GM21367 (cell line): ENCODE data around the gene LMCD1.

Experiments
- ATAC-seq: cut with Tn5 transposase; IDR thresholded peaks from one replicate; pipeline ENCODE4 v1.9.1; 2021; ENCODE audit not compliant: unreplicated experiment

Gene LMCD1

DNA sequence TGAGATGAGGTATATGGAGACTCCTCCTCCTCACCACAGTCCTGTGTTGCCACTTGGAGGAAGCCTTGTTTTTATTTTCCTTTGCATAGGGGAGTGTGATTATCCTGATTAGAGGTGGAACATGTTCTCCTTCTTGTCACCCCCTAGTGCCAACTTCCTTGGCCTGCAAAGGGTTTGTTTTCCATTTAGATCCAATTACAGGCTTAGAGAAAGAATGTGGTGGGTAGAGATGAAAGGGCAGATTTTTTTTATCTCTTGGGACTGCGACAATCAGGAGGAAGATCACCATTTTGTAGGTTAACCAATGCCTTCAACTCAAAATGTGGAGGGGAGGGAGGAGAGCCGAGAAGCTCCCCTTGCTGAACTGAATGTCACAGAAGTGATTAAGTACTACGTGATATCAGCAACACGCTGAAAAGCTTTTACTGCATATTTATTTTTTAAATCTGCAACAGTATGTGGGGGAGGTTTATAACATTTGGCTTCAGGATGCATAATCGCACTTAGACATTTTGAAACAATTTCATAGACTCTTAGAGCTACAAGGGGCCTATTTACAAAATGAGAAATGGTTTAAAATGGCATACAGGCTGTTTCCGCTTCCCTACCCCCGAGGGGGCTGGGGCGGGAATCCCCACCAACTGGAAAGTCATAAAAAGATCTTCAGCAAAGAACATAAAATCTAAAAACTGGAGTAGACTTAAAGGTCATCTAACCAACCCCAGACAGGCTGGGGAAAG, 2.4 kb downstream of the LMCD1 start:
- no peak for ATAC-seq

DNA sequence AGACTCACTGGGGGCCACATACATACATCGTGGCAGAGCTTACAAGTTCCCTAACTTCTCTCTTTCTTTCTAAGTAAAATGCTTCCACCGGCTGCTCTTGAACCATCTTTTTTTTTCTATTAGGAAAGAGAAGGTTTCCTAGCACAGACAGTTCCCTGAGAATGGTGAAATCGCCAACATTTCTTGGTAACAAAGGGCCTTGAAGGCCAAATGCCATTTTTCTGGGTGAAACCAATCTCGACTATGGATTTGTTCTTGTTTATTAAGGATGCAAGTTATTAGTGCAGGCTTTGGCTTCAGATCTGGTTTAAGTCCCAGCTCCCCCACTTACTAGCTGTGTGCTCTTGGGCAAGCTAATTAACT, 3.0 kb downstream of the LMCD1 start:
- ATAC-seq = no peak

DNA sequence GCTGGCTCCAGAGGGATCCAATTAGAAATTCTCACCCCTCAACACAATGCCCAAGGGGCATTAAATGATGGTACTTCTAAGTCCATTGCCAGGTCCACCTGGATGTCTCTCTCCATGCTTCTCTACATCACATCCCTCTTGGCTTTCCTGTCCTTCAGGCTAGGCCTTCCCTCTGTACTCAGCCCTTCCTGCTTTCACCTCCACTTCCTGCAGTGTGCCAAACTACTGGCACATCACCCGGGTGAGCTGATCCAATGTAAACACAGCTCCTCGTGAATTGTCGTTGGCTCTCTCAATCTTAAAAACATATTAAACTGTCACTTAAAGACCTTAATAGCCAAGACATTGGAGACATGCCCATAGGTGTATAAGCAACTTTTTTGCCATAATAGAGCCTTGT, 4.0 kb downstream of the LMCD1 start:
- no peak for ATAC-seq

DNA sequence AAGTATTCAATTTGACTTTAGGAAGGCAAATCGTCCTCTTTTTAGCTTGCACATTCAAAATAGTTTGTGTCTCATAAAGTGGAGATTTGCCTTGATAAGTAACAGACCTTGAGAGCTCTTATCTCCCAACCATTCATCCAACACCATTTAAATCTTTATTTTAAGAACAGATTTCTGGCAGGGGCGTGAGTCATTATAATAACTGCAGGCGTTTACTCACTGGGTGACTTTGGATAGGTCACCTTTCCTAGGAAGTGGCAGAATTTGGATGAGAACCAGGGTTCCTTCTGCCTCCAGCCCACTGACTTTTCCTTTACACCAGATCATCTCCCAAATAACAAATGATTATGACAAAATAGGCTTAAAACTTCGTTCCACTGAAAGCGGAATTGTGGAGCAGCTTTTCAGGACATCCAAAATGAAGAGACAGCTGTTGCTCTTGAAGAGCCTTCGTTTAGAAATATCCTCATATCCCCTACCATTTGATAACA, 5.0 kb downstream of the LMCD1 start:
- no peak for ATAC-seq

DNA sequence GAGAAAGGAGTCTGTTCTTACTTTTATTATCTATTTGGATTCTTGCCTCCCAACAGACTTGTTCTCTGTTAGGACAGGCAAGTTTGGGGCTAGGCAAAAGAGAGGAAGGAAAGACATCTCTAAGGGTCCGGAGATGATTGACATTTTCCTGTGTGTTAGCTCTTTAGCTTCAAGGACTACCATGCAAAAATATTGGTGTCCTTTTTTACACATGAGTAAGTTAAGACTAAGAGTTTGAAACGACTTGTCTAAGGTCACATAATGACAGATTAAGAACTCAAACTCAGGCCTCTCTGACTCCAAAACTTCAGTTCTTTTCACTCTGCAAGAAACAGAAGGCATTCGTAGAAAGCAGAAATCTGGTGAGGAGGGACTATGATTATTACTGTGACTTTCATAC, 5.9 kb downstream of the LMCD1 start:
- no peak for ATAC-seq

DNA sequence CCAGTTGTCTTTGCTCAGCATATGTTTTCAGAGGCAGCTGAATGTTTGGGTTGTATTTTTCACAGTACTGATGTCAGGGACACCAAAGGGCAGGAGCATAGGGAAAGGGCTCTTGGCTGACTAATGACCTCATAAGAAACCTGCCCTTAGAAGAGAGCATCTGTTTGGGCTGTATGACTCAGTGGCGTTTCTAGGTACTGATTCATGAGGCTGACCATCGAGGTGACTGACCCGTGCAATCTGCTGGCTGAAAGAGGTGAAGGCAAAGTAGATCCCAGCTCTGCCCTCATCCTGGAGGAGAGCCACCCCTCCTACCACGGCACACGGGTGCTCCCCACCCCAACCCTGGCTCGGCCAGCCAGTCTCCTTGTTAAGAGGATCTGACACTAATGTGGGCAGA, 8.3 kb downstream of the LMCD1 start:
- no peak for ATAC-seq

DNA sequence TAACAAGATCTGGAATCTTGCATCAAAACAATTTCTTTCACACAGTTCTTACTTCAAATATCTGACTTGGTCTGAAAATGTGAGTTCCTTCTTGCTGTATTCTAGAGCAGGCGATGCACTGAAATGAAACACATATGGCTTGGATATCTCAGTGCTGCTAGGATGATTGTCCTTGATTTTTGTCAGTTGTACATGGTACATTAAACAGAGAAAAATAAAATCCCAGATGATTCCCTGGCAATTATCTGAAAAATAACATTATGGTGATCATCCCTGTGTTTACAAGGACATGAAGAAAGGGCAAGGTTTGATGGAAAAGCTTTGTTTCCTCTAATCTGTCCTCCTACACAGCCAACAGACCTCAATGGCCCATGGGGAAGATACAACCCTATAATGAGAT, 10.6 kb downstream of the LMCD1 start:
- no peak for ATAC-seq

DNA sequence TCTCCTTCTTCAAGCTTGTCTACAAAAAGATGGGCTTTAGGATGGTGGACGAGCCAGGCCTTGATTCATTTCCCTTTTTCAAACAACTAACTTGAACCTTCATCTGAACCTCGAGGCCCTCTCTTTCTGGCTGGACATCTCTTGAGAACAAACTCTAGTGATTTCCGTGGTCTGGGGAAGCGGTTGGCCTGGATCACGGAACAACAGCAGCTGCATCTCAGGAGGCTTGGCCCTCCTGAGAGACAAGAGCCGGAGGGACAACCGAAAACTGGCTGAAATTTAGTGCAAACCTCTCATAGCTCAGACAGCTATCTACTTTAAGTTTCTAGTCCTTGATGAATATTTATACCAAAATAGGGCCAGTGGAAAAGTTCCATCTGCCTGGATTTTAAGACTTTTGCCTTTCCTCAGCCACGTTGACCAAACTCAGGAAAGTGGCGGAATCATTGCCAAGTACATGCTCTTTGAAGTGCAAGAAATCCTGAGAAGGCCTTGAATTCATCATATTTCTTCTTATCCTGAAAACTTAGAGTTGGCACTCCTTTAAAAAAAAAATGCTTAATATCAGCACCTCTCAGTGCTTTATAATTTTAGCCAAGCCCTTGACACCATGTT, 14.5 kb downstream of the LMCD1 start:
- no peak for ATAC-seq

DNA sequence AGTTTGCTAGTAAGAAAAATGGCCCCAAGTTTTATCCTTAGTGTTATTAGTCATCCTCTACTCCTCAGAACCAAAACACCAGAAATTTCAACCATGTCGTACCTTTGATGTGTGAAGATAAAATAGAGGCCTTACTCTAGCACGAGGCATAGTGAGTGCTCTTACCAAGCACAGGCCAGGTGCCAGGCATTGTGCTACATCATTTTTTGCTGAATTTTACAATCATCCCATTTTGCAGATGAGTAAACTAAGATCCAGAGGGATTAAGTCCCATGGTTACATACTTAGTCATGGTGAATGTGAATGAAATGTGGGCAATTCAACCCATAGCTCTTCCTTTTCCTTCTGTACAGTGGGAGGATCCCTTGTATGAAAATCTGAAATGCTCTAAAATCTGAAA, 15.2 kb downstream of the LMCD1 start:
- ATAC-seq = no peak

DNA sequence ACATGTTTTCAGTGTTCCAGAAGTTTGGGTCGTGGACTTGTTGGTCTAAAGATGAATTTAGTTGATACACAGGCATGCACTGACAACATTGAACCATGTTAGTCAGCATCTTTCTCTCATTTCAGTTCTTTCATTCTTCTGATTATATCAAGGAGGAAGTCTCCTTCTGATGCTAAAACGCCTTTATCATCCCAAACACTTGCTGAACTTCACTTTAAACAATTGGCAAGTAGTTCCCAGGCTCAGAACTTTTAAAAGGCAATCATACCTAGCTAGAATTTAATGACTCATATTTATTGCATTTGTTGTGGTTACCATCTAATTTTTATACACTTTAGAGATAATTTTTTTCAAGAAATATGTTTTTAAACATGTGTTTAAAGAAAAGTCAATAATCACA, 15.9 kb downstream of the LMCD1 start:
- no peak for ATAC-seq

DNA sequence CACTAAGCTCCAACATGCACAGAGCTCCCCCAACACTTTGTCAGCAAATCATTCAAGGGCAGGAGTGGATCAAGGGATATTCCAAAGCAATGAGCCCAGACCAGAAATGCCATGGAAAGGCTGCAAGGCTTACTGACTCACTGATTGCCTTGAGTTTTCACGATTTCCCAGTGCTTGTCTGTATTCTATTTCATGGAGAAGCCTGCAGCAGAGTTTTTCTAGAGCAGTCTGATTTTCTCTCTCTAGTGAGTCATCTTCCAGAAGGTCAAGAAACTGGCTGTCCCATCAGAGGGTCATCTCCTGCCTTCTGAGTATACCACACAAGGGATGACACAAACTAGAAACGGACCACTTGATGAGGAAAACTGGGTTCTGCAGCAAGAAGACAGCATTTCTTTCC, 16.5 kb downstream of the LMCD1 start:
- ATAC-seq = no peak

DNA sequence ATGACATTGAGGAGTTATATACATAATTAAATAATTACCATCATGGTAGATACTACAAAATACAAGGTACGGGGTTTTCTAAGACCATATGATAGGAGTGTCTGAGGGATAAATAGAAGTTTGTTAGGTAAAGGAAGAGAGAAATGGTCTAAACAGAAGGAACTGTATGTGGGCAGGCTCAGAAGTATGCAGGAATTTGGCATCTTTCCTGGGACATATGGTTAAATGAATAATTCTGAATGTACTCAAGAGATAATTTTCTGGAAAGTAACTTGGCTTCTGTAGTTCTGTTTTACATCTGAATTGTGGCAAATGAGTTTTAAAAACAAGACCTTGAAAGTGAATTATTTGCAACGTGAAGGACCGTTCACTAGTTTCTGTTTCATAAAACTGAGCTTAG, 17.5 kb downstream of the LMCD1 start:
- no peak for ATAC-seq

DNA sequence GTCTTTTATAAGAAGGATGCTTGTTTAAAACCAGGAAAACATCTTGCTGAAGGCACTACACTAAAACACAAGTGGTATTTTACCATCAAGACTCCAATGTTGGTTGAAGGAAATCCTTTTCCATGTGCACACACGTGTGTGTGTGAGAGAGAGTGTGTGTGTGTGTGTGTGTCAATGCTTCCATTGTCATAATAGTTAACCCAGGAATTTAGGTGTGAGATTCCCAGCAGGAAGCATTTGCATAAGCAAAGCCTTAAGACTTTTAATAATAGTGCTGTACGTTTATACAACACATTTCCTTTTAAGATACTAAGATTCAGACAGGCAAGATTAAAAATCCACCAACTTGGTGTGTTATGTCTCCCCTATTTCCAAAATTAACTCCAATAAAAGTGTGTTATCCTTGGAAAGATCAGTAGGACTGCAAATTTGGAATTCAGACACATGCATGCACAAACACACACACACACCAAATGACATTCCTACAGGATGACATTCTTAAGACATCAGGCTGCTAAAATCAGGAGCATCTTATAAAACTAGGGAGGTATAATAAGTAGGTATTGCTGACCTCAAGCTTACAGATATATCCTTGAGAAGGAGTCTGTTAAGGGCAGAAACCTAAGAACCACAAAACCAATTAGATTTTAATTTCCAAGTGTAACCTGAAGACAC, 18.3 kb downstream of the LMCD1 start:
- ATAC-seq = no peak

DNA sequence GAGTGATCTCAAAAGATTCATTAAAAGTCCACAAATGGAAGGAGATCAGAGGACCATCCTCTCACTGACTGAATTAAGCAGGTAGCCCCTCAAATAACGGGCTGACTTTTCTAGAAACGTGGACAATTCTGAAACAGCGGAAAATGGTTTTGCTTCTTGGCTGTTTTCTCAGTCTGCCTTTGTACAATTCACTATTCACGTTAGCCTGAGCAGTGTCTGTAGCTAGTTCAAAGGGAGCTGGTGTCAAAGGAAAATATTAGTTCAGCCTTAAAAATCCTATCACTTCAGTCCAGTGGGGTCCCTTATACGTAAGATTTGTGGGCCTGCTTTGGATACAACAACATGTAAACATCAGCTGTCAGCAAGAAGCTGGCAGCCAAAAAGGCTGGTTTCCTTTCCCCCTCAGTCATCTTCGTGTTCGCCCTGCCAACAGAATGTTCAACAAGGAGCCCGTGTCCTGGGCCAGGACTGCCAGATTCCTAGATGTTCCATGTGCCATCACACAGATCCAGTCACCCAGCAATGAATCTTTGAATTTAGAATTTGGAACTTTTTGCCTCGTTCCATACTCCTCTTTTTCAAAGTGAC, 19.3 kb downstream of the LMCD1 start:
- no peak for ATAC-seq

DNA sequence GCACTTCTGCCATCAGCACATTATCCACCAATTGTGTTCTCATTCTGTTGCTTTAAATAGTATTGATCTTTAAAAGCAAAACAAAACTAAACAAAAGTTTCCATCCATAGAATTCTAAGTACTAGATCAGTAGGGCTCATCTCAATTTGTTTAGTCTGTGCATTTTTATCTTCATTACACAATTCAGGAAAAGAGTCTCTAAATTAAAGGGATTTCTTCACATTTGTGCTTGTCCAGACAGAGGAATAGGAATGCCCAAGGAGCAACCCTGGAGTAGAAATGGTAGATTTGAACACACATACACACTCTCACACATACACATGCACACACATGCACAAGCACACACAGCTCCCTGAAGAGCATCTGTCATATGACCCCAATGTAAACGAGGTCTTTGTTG, 21.4 kb downstream of the LMCD1 start:
- no peak for ATAC-seq

DNA sequence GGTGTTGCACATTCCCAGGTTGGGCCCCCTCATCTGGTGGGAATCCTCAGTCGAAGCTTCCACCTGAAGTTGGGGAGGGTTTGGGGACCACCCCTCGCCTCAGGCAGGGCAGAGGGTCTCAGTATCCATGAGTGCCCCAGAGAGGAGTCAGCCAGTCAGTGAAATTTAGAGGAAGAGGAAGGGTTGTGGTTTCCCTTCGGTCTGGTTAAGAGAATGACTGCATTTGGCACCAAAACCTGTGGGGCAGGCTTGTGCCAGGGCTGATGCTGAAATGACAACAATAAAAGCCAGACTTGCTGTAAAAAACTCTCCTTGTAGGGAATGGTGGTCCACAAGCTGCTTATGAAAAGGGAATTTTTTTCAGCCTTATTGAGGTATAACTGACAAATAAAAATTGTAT, 22.6 kb downstream of the LMCD1 start:
- no peak for ATAC-seq

DNA sequence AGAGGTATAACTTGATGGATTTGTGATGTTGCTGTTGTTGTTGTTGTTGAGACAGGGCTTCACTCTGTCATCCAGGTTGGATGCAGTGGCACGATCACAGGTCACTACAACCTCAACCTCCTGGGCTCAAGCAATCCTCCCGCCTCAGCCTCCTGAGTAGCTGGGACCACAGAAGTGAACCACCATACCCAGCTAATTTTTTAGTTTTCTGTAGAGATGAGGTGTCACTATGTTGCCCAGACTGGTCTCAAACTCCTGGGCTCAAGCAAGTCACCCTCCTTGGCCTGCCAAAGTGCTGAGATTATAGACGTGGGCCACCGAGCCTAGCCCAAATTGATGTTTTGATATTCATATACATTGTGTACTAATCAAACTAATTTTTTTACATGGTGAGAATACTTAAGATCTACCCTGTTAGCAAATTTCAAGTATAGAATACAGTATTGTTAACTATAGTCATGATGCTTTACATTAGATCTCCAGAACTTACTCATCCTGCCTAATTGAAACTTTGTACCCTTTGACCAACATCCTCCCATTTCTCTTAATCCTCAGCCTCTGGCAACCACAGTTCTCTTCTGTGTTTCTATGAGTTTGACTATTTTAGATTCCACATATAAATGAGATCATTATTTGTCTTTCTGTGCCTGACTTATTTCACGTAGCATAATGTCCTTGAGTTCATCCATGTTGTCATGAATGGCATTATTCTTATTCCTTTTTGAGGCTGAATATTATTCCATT, 23.2 kb downstream of the LMCD1 start:
- ATAC-seq = no peak

DNA sequence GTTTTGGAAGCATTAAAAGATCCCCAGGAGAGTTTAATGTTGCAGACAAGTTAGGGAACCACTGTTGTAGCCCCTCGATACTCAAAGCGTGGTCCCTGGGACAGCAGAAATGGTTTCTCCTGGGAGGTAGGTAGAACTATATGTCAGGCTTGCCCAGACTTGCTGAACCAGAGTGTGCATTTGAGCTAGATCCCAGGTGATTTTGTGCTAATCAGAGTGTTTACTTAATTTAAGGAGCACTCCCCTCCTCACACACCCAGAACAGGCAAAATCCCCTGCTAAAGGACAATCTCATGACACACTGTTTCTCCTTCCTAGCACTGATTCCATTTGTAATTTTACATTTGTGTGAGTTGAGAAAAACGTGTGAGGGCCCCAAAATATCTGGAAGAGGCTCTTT, 24.3 kb downstream of the LMCD1 start:
- no peak for ATAC-seq

DNA sequence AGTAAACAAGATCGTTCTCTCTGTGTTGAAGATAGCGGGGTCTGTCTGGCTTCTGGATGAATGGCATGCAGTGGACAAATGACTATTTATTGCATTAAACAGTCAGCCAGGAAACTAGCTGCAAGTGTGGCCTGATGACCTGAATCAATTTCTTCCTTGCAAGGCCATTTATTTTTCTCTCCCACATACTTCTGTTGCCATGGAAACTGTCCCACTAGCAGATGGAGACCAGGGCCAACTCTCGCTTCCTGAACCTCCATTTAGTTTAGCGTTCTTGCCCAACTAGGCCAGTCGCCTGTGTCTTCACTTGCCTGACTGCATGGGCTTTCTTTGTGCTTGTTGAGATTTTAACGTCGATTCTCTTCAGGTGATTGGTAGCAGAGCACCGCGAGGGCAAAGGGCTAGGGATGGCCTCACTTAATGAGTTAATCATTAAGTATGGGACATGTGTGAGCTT, 27.6 kb downstream of the LMCD1 start:
- ATAC-seq = no peak

DNA sequence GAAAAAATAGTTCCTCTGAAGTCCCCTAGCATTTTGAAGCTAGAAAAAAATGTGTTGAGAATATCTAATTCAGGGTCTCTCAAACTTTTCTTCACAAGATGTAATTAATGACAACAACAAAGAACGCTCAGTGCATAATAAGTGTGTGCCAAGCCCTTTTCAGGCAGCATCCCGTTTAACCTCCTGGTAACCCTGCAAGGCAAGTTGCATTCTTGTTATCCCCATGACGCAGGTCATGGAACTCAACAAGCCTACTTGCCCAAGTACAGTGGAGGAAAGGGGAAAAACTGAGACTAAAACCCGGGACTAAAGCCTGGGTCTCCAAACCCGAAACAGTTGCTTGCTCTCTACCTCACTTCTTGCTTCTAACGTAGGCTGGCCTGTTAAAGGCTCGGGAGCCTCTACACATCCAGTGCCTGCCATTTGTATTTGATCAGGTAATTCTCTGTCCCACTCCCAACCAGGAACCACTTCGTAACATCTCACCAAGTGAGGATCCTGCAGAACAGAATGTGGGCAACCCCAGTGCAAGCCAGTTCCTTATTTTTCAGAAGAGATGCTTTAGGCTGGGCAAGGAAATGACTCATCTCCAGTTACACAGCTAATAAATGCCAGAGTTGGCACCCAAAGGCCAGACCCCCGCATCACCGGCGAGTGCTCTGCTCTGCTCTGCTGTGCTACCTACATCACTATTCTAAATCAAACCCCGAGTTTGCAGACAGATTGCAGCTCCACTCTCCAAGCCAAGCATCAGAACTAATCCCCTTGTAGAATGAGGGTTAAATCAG, 28.3 kb downstream of the LMCD1 start:
- ATAC-seq = no peak
